ENCODE measurements around the gene GPR152. TPM values are rescaled to one million over a fixed set of nuclear protein-coding genes. Genes with fewer than 3 reads are reported as not detected.

The GPR152 gene
- total RNA-seq, 2 donors from 2014 or later: not detected

DNA sequence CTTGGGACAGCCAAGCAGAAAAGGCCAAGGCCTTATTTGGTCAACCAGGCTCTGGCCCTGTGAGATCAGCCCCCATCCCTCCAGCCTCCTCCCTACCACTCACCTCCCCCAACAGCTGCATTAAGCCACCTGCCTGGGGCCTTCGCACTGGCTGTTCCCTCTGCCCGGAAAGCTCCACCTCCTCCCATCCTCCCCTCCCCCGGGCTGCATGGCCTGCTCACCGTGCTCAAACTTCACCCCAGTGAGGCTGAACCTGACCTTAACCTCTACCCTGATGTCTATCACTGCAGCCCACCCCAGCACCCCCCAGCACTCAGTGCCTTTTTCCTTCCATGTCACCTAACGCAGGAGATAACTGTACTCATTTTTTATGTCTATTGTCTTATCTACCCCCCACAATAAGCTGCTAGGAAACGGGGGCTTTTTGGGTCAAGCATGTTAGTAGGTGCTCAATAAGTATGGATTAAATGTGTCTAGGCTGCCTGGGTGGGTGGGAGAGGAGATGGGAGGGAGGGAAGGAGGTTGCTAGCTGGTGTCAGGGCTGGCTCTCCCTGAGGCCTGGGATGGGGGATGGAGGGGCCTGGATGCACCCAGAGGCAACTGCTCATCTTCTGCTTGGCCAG lies 16.0 kb downstream of the GPR152 start:
- H3K36me3 ChIP-seq (replicated peaks in 1 of 2; ENCODE audit: insufficient read depth in 1 of 2, low read depth in 2 of 2): peaks cover 0 to 4% of the 10 kb centered on the region in 2 donors
- ATAC-seq: no peak
- no peaks in the 10 kb centered on the region for H3K27me3 ChIP-seq
- no peak overlapping the region for H3K4me3 ChIP-seq
- intact Hi-C loops (cut with DNase I): no loop called here
- H3K27ac ChIP-seq: no peak overlapping the region
- H3K9me3 ChIP-seq: no peaks in the 10 kb centered on the region
- WGBS, 2 donors: 46 to 69% methylated on average over 6 of the region's 6 CpGs
- no peak for TF ChIP-seq POLR2A (IDR thresholded peaks at IDR 0.05)
- TF ChIP-seq, protein P1, sequence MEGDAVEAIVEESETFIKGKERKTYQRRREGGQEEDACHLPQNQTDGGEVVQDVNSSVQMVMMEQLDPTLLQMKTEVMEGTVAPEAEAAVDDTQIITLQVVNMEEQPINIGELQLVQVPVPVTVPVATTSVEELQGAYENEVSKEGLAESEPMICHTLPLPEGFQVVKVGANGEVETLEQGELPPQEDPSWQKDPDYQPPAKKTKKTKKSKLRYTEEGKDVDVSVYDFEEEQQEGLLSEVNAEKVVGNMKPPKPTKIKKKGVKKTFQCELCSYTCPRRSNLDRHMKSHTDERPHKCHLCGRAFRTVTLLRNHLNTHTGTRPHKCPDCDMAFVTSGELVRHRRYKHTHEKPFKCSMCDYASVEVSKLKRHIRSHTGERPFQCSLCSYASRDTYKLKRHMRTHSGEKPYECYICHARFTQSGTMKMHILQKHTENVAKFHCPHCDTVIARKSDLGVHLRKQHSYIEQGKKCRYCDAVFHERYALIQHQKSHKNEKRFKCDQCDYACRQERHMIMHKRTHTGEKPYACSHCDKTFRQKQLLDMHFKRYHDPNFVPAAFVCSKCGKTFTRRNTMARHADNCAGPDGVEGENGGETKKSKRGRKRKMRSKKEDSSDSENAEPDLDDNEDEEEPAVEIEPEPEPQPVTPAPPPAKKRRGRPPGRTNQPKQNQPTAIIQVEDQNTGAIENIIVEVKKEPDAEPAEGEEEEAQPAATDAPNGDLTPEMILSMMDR (IDR thresholded peaks at IDR 0.05): no peak
- no peaks in the 10 kb centered on the region for H3K4me1 ChIP-seq
- DNase-seq: no peak

DNA sequence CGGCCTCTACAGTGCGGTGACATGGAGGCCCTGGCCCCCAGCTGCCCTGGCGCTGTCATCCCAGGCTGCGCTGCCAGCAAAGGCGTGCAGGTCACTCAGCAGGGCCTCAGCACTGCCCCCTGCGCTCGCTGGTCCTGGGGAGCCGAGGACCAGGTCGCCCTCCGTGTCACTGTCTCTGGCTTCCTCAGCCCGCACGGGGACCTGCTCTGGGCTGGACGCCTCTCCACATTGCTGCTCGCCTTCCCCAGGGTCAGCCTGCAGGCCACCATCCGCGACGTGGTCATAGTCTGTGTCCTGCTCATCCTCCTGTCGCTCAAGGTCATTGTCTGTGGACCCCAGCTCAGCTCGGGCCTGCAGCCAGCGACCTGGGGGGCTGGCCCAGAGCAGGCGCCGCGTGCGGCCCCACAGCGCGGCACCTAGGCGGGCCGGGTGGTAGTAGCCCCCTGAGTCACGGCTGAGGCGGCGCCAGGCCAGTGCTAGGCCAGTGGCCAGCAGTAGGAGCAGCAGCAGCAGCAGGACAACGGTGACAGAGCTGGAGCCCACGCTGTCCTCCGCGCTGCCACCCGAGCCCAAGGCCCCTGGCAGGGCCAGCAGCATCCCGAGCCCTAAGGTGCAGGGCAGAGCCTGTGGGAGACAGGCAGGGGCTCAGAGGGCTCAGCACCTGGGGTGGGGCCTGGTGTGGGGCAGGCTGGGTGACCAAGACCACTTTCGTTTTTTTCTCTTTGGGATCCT lies 16.6 kb downstream of the GPR152 start:
- 91% methylated on average over 21 to 30 of the region's 38 CpGs for WGBS, 2 donors
- no peak overlapping the region for H3K4me3 ChIP-seq

GRCh38 chr11:67435031-67435726 lies 17.4 kb downstream of the GPR152 start:
- no peaks in the 10 kb centered on the region for H3K9me3 ChIP-seq
- TF ChIP-seq, protein P1 (IDR thresholded peaks at IDR 0.05): no peak
- no peak for TF ChIP-seq POLR2A (IDR thresholded peaks at IDR 0.05)
- intact Hi-C loops (cut with DNase I): no loop called here
- H3K4me1 ChIP-seq: peaks cover 2% of the 10 kb centered on the region
- H3K27me3 ChIP-seq: no peaks in the 10 kb centered on the region
- H3K36me3 ChIP-seq (replicated peaks in 1 of 2; ENCODE audit: insufficient read depth in 1 of 2, low read depth in 2 of 2): peaks cover 0 to 4% of the 10 kb centered on the region in 2 donors
- WGBS, 2 donors: 83 to 84% methylated on average over 15 to 26 of the region's 26 CpGs
- ATAC-seq (no peak), DNase-seq (no peak)
- H3K4me3 ChIP-seq: no peak overlapping the region
- H3K27ac ChIP-seq: no peak overlapping the region

More for the DNA sequence above, 16.6 kb downstream of the GPR152 start:
- Histone ChIP-seq H3K27me3 (no peaks in the 10 kb centered on the region), H3K36me3 (replicated peaks in 1 of 2; ENCODE audit: insufficient read depth in 1 of 2, low read depth in 2 of 2) (peaks cover 0 to 4% of the 10 kb centered on the region in 2 donors), H3K4me1 (no peaks in the 10 kb centered on the region), H3K27ac (no peak overlapping the region), H3K9me3 (no peaks in the 10 kb centered on the region)
- intact Hi-C loops (cut with DNase I): no loop called here
- DNase-seq: no peak
- no peak for TF ChIP-seq POLR2A (IDR thresholded peaks at IDR 0.05)
- TF ChIP-seq, protein P1 (IDR thresholded peaks at IDR 0.05): no peak
- no peak for ATAC-seq

GRCh38 chr11:67434395-67434881 lies 18.1 kb downstream of the GPR152 start:
- no peak for TF ChIP-seq POLR2A (IDR thresholded peaks at IDR 0.05)
- Histone ChIP-seq H3K9me3 (no peaks in the 10 kb centered on the region), H3K4me3 (no peak overlapping the region), H3K27ac (no peak overlapping the region), H3K36me3 (replicated peaks in 1 of 2; ENCODE audit: insufficient read depth in 1 of 2, low read depth in 2 of 2) (peaks cover 0 to 4% of the 10 kb centered on the region in 2 donors), H3K4me1 (peaks cover 9% of the 10 kb centered on the region), H3K27me3 (no peaks in the 10 kb centered on the region)
- WGBS, 2 donors: 74 to 92% methylated on average over 6 to 20 of the region's 23 CpGs
- DNase-seq (no peak), ATAC-seq (no peak)
- intact Hi-C loops (cut with DNase I): no loop called here
